ENCODE results near the gene DPY19L3.

DNA sequence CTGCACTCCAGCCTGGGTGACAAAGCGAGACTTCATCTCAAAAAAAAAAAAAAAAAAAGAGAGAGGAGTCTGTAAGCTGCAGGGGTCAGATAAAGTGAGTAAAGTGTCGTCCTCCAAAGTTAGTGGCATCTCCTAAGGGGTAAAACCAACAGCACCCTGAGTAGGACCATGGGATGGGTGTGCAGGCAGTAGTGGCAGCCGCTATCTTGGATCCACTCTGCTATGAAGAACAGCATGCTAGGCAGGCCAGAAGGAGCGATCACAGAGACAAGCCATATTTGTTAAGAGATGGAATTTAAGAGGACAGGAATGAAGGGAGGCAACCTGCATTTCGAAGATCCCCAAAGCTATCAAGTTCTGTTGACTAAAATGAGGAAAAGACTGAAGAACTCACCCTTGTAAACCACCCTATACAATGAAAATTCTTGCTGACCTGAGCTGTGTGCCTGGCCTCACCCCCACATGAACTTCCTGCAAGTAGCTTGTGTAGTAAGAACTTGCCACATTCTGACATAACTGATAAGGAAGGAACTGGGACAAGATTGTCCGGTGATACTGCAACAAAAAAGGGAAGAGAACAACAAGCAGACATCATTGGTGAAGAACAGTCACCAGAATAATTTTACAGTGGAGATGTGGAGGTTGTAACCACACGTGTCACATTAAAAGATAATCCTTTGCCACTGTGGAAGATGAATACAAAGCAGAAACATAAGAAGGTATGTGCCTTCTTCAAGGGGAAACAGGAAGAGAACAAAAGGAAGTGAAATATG, 16.2 kb downstream of the DPY19L3 start:
- TF ChIP-seq, protein P1, sequence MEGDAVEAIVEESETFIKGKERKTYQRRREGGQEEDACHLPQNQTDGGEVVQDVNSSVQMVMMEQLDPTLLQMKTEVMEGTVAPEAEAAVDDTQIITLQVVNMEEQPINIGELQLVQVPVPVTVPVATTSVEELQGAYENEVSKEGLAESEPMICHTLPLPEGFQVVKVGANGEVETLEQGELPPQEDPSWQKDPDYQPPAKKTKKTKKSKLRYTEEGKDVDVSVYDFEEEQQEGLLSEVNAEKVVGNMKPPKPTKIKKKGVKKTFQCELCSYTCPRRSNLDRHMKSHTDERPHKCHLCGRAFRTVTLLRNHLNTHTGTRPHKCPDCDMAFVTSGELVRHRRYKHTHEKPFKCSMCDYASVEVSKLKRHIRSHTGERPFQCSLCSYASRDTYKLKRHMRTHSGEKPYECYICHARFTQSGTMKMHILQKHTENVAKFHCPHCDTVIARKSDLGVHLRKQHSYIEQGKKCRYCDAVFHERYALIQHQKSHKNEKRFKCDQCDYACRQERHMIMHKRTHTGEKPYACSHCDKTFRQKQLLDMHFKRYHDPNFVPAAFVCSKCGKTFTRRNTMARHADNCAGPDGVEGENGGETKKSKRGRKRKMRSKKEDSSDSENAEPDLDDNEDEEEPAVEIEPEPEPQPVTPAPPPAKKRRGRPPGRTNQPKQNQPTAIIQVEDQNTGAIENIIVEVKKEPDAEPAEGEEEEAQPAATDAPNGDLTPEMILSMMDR (IDR thresholded peaks at IDR 0.05), result no peak
- TF ChIP-seq EP300 (IDR thresholded peaks at IDR 0.05), result no peak
- TF ChIP-seq POLR2A (IDR thresholded peaks at IDR 0.05), result no peak

Data from upper lobe of left lung (tissue), 4 donors.